Upper lobe of left lung (tissue), 6 donors: ENCODE results near the gene PPEF2. TPM values are rescaled to one million over a fixed set of nuclear protein-coding genes. Genes with fewer than 3 reads are reported as not detected.

Experiments
- ATAC-seq, 2 donors: fragments of 200-7000 bp; cut with Tn5 transposase; one replicate each; pipeline ENCODE4 v1.9.1; 2022; ENCODE audit warnings: mild to moderate bottlenecking in 2 of 2, moderate library complexity in 2 of 2; ENCODE audit not compliant: low FRiP score in 2 of 2
- DNase-seq, 2 donors: peaks; one replicate each; pipeline ENCODE4 v3.0.0-alpha.2; 2019 to 2020
- H3K27ac ChIP-seq, 4 donors: fragments of 200-600 bp; sonication (generic); one replicate each; pipeline ENCODE4 v1.5.1; 2016 to 2019
- H3K27me3 ChIP-seq, 4 donors: fragments of 200-600 bp; sonication (generic); one replicate each; pipeline ENCODE4 v1.5.1; 2017 to 2019
- H3K36me3 ChIP-seq, 4 donors: fragments of 200-600 bp; sonication (generic); one replicate each; pipeline ENCODE4 v1.5.1; 2016 to 2019
- H3K4me1 ChIP-seq, 4 donors: fragments of 200-600 bp; sonication (generic); one replicate each; pipeline ENCODE4 v1.5.1; 2018 to 2019
- H3K4me3 ChIP-seq, 4 donors: fragments of 200-600 bp; sonication (generic); one replicate each; pipeline ENCODE4 v1.5.1; 2017 to 2019; ENCODE audit warnings: mild to moderate bottlenecking in 2 of 4, moderate library complexity in 1 of 4
- H3K9me3 ChIP-seq, 4 donors: fragments of 200-600 bp; sonication (generic); one replicate each; pipeline ENCODE4 v1.5.1; 2018 to 2019
- CTCF ChIP-seq, 6 experiments: fragments of 450-650 bp in 4 of 6; fragments of 200-600 bp in 2 of 6; sonication (generic) in 2 of 6; IDR thresholded peaks; one replicate each; pipeline ENCODE4 v1.5.1; 2016 to 2019; ENCODE audit warnings: antibody characterized with exemption in 6 of 6
- EP300 ChIP-seq, 4 donors: sonication (generic); formaldehyde crosslinking; IDR thresholded peaks; one replicate each; pipeline ENCODE4 v1.5.1; 2017; ENCODE audit warnings: antibody characterized with exemption in 4 of 4, control low read depth in 2 of 4
- POLR2A ChIP-seq, 4 donors: fragments of 450-650 bp; IDR thresholded peaks; one replicate each; pipeline ENCODE4 v1.5.1; 2016 to 2017; ENCODE audit warnings: antibody characterized with exemption in 4 of 4, mild to moderate bottlenecking in 2 of 4
- POLR2AphosphoS5 ChIP-seq, 2 donors: sonication (generic); formaldehyde crosslinking; IDR thresholded peaks; one replicate each; pipeline ENCODE4 v1.5.1; 2017; ENCODE audit warnings: antibody characterized with exemption in 2 of 2
- WGBS, 2 donors: methylation state at CpG; one replicate each; pipeline ENCODE4 v1.1.5; 2017 to 2018; 5-methylcytosine and 5-hydroxymethylcytosine counted together
- total RNA-seq, 6 donors: library from RNA; depleted of rRNA in 4 of 6; stranded (reverse); fragments of >200 nt in 4 of 6; gene quantifications; one replicate each; pipeline versions ENCODE4 v1.1.0 to v1.2.1, GENCODE V29; 2016 to 2021
- donor health status: DM: no; HTN: no; CAD: no; lungs with moderate emphysema.
- donor health status: DM: no; HTN: yes; CAD: no; lungs with severe emphysema.

The PPEF2 gene
- total RNA-seq, 6 donors from 2014 or later = not detected

GRCh38 chr4:75922588-75922987, 20.3 kb upstream of the PPEF2 start:
- no peak for DNase-seq
- Histone ChIP-seq H3K9me3 (no peaks in the 10 kb centered on the region), H3K4me1 (no peaks in the 10 kb centered on the region), H3K4me3 (no peak overlapping the region), H3K36me3 (peaks cover 0 to 40% (median 13%) of the 10 kb centered on the region in 4 donors), H3K27me3 (no peaks in the 10 kb centered on the region), H3K27ac (no peak overlapping the region)
- 58 to 60% methylated on average over 1 of the region's 1 CpG for WGBS, 2 donors
- TF ChIP-seq EP300 (IDR thresholded peaks at IDR 0.05) (no peak), POLR2AphosphoS5 (IDR thresholded peaks at IDR 0.05) (no peak), POLR2A (IDR thresholded peaks at IDR 0.05) (no peak), CTCF (IDR thresholded peaks at IDR 0.05) (no peak)
- ATAC-seq = no peak

- no peak for ATAC-seq
- Histone ChIP-seq H3K9me3 (no peaks in the 10 kb centered on the region), H3K4me3 (no peak overlapping the region), H3K36me3 (peaks cover 0 to 40% (median 15%) of the 10 kb centered on the region in 4 donors), H3K27me3 (no peaks in the 10 kb centered on the region), H3K27ac (no peak overlapping the region), H3K4me1 (no peaks in the 10 kb centered on the region)
- no peak for TF ChIP-seq CTCF (IDR thresholded peaks at IDR 0.05)
- no peak for TF ChIP-seq EP300 (IDR thresholded peaks at IDR 0.05)
- TF ChIP-seq POLR2AphosphoS5 (IDR thresholded peaks at IDR 0.05) = no peak
- no peak for TF ChIP-seq POLR2A (IDR thresholded peaks at IDR 0.05)
- DNase-seq = no peak
- WGBS, 2 donors = 90 to 94% methylated on average over 2 of the region's 2 CpGs
Observed at GRCh38 chr4:75921910-75922309, 19.7 kb upstream of the PPEF2 start.

GRCh38 chr4:75920327-75920726, 18.1 kb upstream of the PPEF2 start:
- Histone ChIP-seq H3K27me3 (no peaks in the 10 kb centered on the region), H3K4me3 (no peak overlapping the region), H3K9me3 (no peaks in the 10 kb centered on the region), H3K4me1 (peaks cover 0 to 5% (median 5%) of the 10 kb centered on the region in 4 donors), H3K36me3 (peaks cover 0 to 40% (median 15%) of the 10 kb centered on the region in 4 donors), H3K27ac (no peak overlapping the region)
- 94 to 96% methylated on average over 4 of the region's 4 CpGs for WGBS, 2 donors
- peak in 1 of 2 donors; percentile 24 for DNase-seq
- TF ChIP-seq POLR2A (IDR thresholded peaks at IDR 0.05) (no peak), EP300 (IDR thresholded peaks at IDR 0.05) (no peak), CTCF (IDR thresholded peaks at IDR 0.05) (no peak), POLR2AphosphoS5 (IDR thresholded peaks at IDR 0.05) (no peak)
- ATAC-seq = no peak

GRCh38 chr4:75919920-75920319, 17.7 kb upstream of the PPEF2 start:
- Histone ChIP-seq H3K36me3 (peaks cover 0 to 40% (median 15%) of the 10 kb centered on the region in 4 donors), H3K9me3 (no peaks in the 10 kb centered on the region), H3K27ac (no peak overlapping the region), H3K27me3 (no peaks in the 10 kb centered on the region), H3K4me3 (no peak overlapping the region), H3K4me1 (peaks cover 0 to 5% (median 5%) of the 10 kb centered on the region in 4 donors)
- no peak for ATAC-seq
- TF ChIP-seq EP300 (IDR thresholded peaks at IDR 0.05) (no peak), CTCF (IDR thresholded peaks at IDR 0.05) (no peak), POLR2A (IDR thresholded peaks at IDR 0.05) (no peak), POLR2AphosphoS5 (IDR thresholded peaks at IDR 0.05) (no peak)
- no peak for DNase-seq
- 63 to 71% methylated on average over 3 of the region's 3 CpGs for WGBS, 2 donors

- no peaks in the 10 kb centered on the region for H3K9me3 ChIP-seq
- peak overlapping the region in 1 of 4 donors; percentile 38 for H3K27ac ChIP-seq
- WGBS, 2 donors = 19 to 32% methylated on average over 1 of the region's 1 CpG
- ATAC-seq (peak; percentile 67 to 71), DNase-seq (no peak)
- H3K4me3 ChIP-seq = no peak overlapping the region
- H3K36me3 ChIP-seq = peaks cover 0 to 27% (median 12%) of the 10 kb centered on the region in 4 donors
- TF ChIP-seq EP300 (IDR thresholded peaks at IDR 0.05) (no peak), POLR2A (IDR thresholded peaks at IDR 0.05) (no peak), POLR2AphosphoS5 (IDR thresholded peaks at IDR 0.05) (no peak), CTCF (IDR thresholded peaks at IDR 0.05) (peak; percentile 18 to 66 (median 66))
- H3K27me3 ChIP-seq = no peaks in the 10 kb centered on the region
- peaks cover 0 to 5% (median 5%) of the 10 kb centered on the region in 4 donors for H3K4me1 ChIP-seq
Observed at GRCh38 chr4:75916091-75916661, 13.9 kb upstream of the PPEF2 start.
